NB4 (cell line): ENCODE data around the gene CREB3L1.

Source experiments
- CTCF ChIP-seq: IDR thresholded peaks from one replicate; pipeline ENCODE4 v1.5.1; 2012; ENCODE audit warnings: low read depth, low read length
- POLR2A ChIP-seq: IDR thresholded peaks from 2 replicates; pipeline ENCODE4 v1.6.1; 2011; ENCODE audit warnings: mild to moderate bottlenecking; ENCODE audit not compliant: insufficient read length; ENCODE audit errors: extremely low read depth

- TF ChIP-seq POLR2A (no peak), CTCF (no peak)
Measured at GRCh38 chr11:46264976-46265375, 12.5 kb upstream of the CREB3L1 start.
